ENCODE results near the gene KIRREL3.

Gene KIRREL3

GRCh38 chr11:126810776-126811175 lies 189.8 kb downstream of the KIRREL3 start:
- Histone ChIP-seq H3K4me3 (ENCODE audit: low read depth in 1 of 2, low read length in 1 of 2) (no peak overlapping the region), H3K4me1 (ENCODE audit: control insufficient read depth in 1 of 2, insufficient read depth in 1 of 2, low read depth in 1 of 2, low read length in 1 of 2) (no peaks in the 10 kb centered on the region), H3K36me3 (no peaks in the 10 kb centered on the region), H3K27ac (no peak overlapping the region), H3K27me3 (no peaks in the 10 kb centered on the region), H3K9me3 (no peaks in the 10 kb centered on the region)
- TF ChIP-seq, protein P1, sequence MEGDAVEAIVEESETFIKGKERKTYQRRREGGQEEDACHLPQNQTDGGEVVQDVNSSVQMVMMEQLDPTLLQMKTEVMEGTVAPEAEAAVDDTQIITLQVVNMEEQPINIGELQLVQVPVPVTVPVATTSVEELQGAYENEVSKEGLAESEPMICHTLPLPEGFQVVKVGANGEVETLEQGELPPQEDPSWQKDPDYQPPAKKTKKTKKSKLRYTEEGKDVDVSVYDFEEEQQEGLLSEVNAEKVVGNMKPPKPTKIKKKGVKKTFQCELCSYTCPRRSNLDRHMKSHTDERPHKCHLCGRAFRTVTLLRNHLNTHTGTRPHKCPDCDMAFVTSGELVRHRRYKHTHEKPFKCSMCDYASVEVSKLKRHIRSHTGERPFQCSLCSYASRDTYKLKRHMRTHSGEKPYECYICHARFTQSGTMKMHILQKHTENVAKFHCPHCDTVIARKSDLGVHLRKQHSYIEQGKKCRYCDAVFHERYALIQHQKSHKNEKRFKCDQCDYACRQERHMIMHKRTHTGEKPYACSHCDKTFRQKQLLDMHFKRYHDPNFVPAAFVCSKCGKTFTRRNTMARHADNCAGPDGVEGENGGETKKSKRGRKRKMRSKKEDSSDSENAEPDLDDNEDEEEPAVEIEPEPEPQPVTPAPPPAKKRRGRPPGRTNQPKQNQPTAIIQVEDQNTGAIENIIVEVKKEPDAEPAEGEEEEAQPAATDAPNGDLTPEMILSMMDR (IDR thresholded peaks at IDR 0.05): no peak

GRCh38 chr11:126809514-126810289 lies 190.9 kb downstream of the KIRREL3 start:
- H3K36me3 ChIP-seq: no peaks in the 10 kb centered on the region
- no peaks in the 10 kb centered on the region for H3K4me1 ChIP-seq (ENCODE audit: control insufficient read depth in 1 of 2, insufficient read depth in 1 of 2, low read depth in 1 of 2, low read length in 1 of 2)
- H3K9me3 ChIP-seq: no peaks in the 10 kb centered on the region
- no peaks in the 10 kb centered on the region for H3K27me3 ChIP-seq
- TF ChIP-seq, protein P1 (IDR thresholded peaks at IDR 0.05): no peak
- no peak overlapping the region for H3K27ac ChIP-seq
- H3K4me3 ChIP-seq (ENCODE audit: low read depth in 1 of 2, low read length in 1 of 2): no peak overlapping the region

GRCh38 chr11:126808836-126809235 lies 191.7 kb downstream of the KIRREL3 start:
- Histone ChIP-seq H3K4me1 (ENCODE audit: control insufficient read depth in 1 of 2, insufficient read depth in 1 of 2, low read depth in 1 of 2, low read length in 1 of 2) (no peaks in the 10 kb centered on the region), H3K27me3 (no peaks in the 10 kb centered on the region), H3K27ac (no peak overlapping the region), H3K4me3 (ENCODE audit: low read depth in 1 of 2, low read length in 1 of 2) (no peak overlapping the region), H3K9me3 (no peaks in the 10 kb centered on the region), H3K36me3 (no peaks in the 10 kb centered on the region)
- TF ChIP-seq, protein P1 (IDR thresholded peaks at IDR 0.05): no peak

DNA sequence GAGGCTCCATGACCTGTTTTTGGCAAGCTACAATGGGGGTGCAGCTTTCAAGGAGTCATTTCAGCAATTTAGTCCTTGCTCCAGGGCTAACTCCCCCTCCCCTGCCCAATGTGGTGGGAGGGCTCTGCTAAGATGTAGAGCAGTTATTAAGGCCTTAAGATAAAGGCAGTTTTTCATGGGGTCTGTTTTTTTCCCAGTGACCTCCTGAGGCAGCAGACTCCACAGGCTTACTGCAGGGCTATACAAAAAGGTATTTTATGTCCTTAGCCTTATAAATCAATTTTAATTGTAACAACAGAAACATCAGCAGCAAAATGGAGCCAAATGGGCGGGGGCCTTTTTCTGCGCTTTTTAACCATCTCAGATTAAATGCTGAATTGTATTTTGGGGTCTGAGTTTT lies 192.3 kb downstream of the KIRREL3 start:
- no peaks in the 10 kb centered on the region for H3K27me3 ChIP-seq
- no peaks in the 10 kb centered on the region for H3K36me3 ChIP-seq
- TF ChIP-seq, protein P1 (IDR thresholded peaks at IDR 0.05): no peak
- no peaks in the 10 kb centered on the region for H3K4me1 ChIP-seq (ENCODE audit: control insufficient read depth in 1 of 2, insufficient read depth in 1 of 2, low read depth in 1 of 2, low read length in 1 of 2)
- no peak overlapping the region for H3K27ac ChIP-seq
- H3K4me3 ChIP-seq (ENCODE audit: low read depth in 1 of 2, low read length in 1 of 2): no peak overlapping the region
- H3K9me3 ChIP-seq: no peaks in the 10 kb centered on the region

DNA sequence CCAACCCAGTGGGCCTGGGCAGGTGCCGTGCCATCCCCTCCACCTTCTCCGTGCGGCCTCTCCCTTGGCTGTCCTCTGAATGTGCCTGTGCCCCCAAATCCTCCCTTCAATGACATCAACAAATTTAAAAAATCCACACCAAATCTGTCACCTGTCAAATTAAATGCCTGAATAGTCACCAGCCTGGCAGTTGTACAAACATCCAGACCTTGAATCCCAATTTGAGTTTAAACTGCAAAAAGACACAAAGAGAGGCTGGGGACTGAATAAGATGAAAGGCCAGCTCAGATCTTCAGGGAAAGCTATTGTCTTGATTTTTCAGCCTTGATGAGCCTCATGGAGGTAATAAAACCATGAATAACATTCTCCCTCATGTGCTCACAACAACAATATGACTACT lies 194.7 kb downstream of the KIRREL3 start:
- TF ChIP-seq, protein P1 (IDR thresholded peaks at IDR 0.05): no peak
- H3K27me3 ChIP-seq: no peaks in the 10 kb centered on the region
- no peaks in the 10 kb centered on the region for H3K9me3 ChIP-seq
- no peak overlapping the region for H3K27ac ChIP-seq
- H3K36me3 ChIP-seq: no peaks in the 10 kb centered on the region
- no peak overlapping the region for H3K4me3 ChIP-seq (ENCODE audit: low read depth in 1 of 2, low read length in 1 of 2)
- no peaks in the 10 kb centered on the region for H3K4me1 ChIP-seq (ENCODE audit: control insufficient read depth in 1 of 2, insufficient read depth in 1 of 2, low read depth in 1 of 2, low read length in 1 of 2)

All from neutrophil (primary cell).